ENCODE data around the gene TMEM255B.

TMEM255B gene

GRCh38 chr13:113770441-113770840 lies 11.4 kb downstream of the TMEM255B start:
- no peak overlapping the region for H3K9ac ChIP-seq (ENCODE audit: low read length)
- no peak overlapping the region for H3K4me3 ChIP-seq (ENCODE audit: low read depth, low read length)
- H3K4me1 ChIP-seq (ENCODE audit: control insufficient read depth, insufficient read depth, low read length): peaks cover under 1% of the 10 kb centered on the region; the same call in 1 of the 2 replicates
- H3K9me3 ChIP-seq (ENCODE audit: control insufficient read depth, insufficient read depth, low read depth, low read length): no peaks in the 10 kb centered on the region
- no peak overlapping the region for H3K27ac ChIP-seq (ENCODE audit: low read depth, low read length)
- 0 out of 2 replicates have a peak, but pooled peaks cover 14% of the 10 kb centered on the region for H3K27me3 ChIP-seq (ENCODE audit: control insufficient read depth, insufficient read depth, low read length)
- H3K36me3 ChIP-seq (ENCODE audit: control insufficient read depth, insufficient read depth, low read length): no peaks in the 10 kb centered on the region

DNA sequence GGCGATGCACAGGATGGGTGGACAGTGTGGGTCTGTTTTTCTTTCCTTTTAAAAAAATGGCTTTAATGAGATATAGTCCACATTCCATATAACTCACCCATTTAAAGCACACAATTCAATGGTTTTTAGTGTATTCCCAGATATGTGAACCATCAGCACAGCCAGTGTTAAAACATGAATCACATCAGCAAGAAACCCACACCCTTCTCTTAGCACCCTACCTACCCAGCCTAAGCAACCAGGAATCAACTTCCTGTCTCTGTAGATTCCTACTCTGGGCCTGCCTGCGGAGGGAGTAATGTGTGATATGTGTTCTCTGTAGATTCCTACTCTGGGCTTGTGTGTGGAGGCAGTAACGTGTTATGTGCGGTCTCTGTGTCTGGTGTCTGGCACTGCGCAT lies 11.9 kb downstream of the TMEM255B start:
- Histone ChIP-seq H3K27me3 (ENCODE audit: control insufficient read depth, insufficient read depth, low read length) (0 out of 2 replicates have a peak, but pooled peaks cover 14% of the 10 kb centered on the region), H3K36me3 (ENCODE audit: control insufficient read depth, insufficient read depth, low read length) (no peaks in the 10 kb centered on the region), H3K9me3 (ENCODE audit: control insufficient read depth, insufficient read depth, low read depth, low read length) (no peaks in the 10 kb centered on the region), H3K27ac (ENCODE audit: low read depth, low read length) (no peak overlapping the region), H3K4me3 (ENCODE audit: low read depth, low read length) (no peak overlapping the region), H3K9ac (ENCODE audit: low read length) (no peak overlapping the region), H3K4me1 (ENCODE audit: control insufficient read depth, insufficient read depth, low read length) (no peaks in the 10 kb centered on the region)

DNA sequence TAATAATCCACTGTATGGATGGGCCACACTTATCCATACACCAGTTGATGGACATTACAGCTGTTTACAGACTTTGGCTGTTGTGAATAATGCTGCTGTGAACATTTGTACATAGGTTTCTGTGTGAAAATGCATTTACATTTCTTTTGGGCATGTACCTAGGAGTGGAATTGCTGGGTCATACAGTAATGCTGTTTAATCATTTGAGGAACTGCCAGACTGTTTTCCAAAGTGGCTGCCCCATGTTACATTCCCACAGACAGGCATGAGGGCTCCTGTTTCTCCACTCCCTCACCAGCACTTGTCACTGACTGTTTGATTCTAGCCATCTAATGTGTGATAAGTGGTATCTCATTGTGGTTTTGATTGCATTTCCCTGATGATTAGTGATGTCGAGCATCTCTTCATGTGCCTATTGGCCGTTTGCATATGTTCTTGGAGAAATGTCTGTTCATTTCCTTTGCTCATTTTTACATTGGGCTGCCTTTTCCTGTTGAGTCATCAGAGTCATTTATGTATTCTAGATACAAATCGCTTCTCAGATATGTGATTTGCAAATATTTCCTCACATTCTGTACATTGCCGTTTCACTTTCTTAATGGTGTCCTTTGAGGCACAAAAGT lies 12.8 kb downstream of the TMEM255B start:
- H3K4me1 ChIP-seq (ENCODE audit: control insufficient read depth, insufficient read depth, low read length): no peaks in the 10 kb centered on the region
- H3K27ac ChIP-seq (ENCODE audit: low read depth, low read length): no peak overlapping the region
- no peaks in the 10 kb centered on the region for H3K36me3 ChIP-seq (ENCODE audit: control insufficient read depth, insufficient read depth, low read length)
- H3K9ac ChIP-seq (ENCODE audit: low read length): no peak overlapping the region
- no peak overlapping the region for H3K4me3 ChIP-seq (ENCODE audit: low read depth, low read length)
- H3K27me3 ChIP-seq (ENCODE audit: control insufficient read depth, insufficient read depth, low read length): peaks cover 17% of the 10 kb centered on the region; the same call in 1 of the 2 replicates
- H3K9me3 ChIP-seq (ENCODE audit: control insufficient read depth, insufficient read depth, low read depth, low read length): no peaks in the 10 kb centered on the region

DNA sequence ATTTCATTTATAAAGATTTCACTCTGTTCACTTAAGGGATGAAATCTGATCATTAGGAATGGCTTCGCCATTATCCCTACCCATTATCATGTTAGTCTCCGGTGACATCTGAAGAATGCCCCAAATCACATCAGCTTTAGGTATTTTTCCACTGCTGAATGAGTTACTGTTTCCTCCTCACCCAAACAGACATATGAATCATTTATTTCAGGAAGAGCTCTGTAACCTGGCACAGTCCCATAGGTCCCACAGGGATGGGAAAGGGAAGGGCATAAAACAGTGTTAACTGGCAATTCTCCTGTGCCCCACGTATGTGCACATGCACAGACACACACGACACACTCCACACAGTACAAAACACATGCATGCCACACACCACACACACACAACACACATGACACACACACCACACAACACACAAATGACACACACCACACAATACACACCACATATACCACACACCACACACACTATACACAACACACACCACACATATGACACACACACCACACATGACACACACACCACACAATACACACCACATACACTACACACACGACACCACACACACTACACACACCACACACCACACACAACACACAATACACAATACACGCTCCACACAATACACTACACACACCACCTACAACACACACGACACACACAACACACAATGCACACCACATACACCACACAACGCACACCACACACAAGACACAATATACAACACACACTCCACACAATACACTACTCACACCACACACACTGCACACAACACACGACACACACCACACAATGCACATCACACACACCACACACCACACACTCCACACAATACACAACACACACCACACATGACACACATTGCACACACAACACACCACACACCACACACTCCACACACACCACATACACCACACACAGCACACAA lies 15.4 kb downstream of the TMEM255B start:
- no peaks in the 10 kb centered on the region for H3K36me3 ChIP-seq (ENCODE audit: control insufficient read depth, insufficient read depth, low read length)
- no peak overlapping the region for H3K27ac ChIP-seq (ENCODE audit: low read depth, low read length)
- no peak overlapping the region for H3K4me3 ChIP-seq (ENCODE audit: low read depth, low read length)
- H3K4me1 ChIP-seq (ENCODE audit: control insufficient read depth, insufficient read depth, low read length): no peaks in the 10 kb centered on the region
- H3K9ac ChIP-seq (ENCODE audit: low read length): no peak overlapping the region
- no peaks in the 10 kb centered on the region for H3K9me3 ChIP-seq (ENCODE audit: control insufficient read depth, insufficient read depth, low read depth, low read length)
- peaks cover 37% of the 10 kb centered on the region; the same call in 1 of the 2 replicates for H3K27me3 ChIP-seq (ENCODE audit: control insufficient read depth, insufficient read depth, low read length)

DNA sequence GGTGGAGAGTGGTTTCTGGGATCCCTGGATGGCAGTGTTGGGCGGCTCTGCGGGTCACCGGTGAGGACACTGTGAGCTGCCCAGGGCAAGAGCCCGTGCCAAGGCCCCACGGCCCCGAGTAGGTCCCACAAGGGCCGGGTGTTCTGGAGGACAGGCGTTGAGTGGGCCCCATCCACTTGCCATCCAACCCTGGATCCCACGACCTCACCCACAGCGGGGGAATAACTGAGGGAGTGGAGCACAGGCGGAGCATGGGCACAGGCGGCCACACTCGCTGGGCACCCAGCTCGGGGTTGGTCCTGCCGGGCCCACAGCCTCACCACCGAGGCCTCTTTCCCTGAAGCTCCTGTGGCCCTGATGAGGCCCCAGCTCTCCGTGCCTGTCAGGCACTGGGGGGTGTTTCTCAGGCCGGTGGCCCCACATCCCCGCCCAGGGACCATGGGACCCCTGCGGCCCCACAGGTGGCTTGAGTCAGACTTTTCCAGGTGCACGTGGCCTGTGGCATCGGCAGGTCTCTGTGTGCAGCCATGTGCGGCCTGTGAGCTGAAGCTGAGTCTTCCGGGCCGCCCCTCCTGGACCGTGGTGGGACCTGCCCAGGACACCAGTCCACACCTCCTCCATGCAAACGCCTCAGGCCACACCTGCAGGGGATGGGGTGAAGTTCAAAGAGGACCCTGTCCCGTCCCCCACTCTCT lies 16.6 kb downstream of the TMEM255B start:
- H3K9me3 ChIP-seq (ENCODE audit: control insufficient read depth, insufficient read depth, low read depth, low read length): no peaks in the 10 kb centered on the region
- no peaks in the 10 kb centered on the region for H3K4me1 ChIP-seq (ENCODE audit: control insufficient read depth, insufficient read depth, low read length)
- no peaks in the 10 kb centered on the region for H3K36me3 ChIP-seq (ENCODE audit: control insufficient read depth, insufficient read depth, low read length)
- H3K4me3 ChIP-seq (ENCODE audit: low read depth, low read length): no peak overlapping the region
- H3K9ac ChIP-seq (ENCODE audit: low read length): no peak overlapping the region
- H3K27ac ChIP-seq (ENCODE audit: low read depth, low read length): no peak overlapping the region
- peaks cover 37% of the 10 kb centered on the region; the same call in 1 of the 2 replicates for H3K27me3 ChIP-seq (ENCODE audit: control insufficient read depth, insufficient read depth, low read length)

DNA sequence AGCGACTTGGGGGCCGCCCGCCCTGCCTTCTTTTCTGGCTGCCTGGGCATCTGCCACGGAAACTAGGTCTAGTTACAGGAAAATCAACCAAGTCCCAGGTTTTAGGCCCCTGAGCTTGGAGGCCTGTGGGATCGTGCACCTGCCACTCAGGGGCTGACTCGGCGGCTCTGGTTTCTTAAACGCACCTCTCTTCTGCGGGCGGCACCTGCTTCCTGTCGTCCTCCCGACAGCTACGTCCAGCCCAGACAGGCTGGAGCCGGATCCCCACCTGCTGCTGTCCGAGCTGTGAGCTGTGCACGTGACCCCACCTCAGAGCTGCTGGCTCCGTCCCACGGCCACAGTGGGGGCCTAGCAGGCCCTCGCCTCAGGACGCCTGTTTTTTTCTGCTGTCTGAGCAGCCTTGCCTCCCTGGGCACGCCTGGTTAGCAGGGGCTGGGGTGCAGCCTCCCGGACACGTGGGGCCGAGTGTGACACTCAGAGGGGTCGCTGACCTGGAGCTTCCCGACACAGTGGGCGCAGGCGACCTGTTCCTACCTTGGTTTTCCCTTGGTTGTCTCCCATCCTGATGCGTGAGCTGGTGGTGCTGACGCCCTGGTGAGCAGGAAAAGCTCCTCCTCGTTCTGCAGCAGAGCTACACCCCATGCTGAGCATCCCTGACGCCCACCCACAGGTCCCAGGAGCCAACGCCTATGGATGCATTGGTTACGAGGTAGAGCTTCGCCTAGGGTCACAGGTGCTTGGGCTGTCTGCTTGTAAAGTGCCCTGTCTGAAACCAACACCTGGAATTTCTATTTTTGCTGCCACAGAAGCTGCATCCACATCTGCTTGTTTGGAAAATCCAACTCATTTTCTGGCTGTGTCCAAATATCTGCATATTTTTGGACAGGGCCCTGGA lies 17.5 kb downstream of the TMEM255B start:
- H3K9ac ChIP-seq (ENCODE audit: low read length): no peak overlapping the region
- peaks cover 37% of the 10 kb centered on the region; the same call in 1 of the 2 replicates for H3K27me3 ChIP-seq (ENCODE audit: control insufficient read depth, insufficient read depth, low read length)
- H3K27ac ChIP-seq (ENCODE audit: low read depth, low read length): no peak overlapping the region
- no peaks in the 10 kb centered on the region for H3K36me3 ChIP-seq (ENCODE audit: control insufficient read depth, insufficient read depth, low read length)
- H3K4me1 ChIP-seq (ENCODE audit: control insufficient read depth, insufficient read depth, low read length): no peaks in the 10 kb centered on the region
- no peaks in the 10 kb centered on the region for H3K9me3 ChIP-seq (ENCODE audit: control insufficient read depth, insufficient read depth, low read depth, low read length)
- H3K4me3 ChIP-seq (ENCODE audit: low read depth, low read length): no peak overlapping the region

- no peaks in the 10 kb centered on the region for H3K36me3 ChIP-seq (ENCODE audit: control insufficient read depth, insufficient read depth, low read length)
- H3K4me1 ChIP-seq (ENCODE audit: control insufficient read depth, insufficient read depth, low read length): no peaks in the 10 kb centered on the region; the same call in 1 of the 2 replicates
- H3K9me3 ChIP-seq (ENCODE audit: control insufficient read depth, insufficient read depth, low read depth, low read length): no peaks in the 10 kb centered on the region
- no peak overlapping the region for H3K27ac ChIP-seq (ENCODE audit: low read depth, low read length)
- H3K4me3 ChIP-seq (ENCODE audit: low read depth, low read length): no peak overlapping the region
- no peak overlapping the region for H3K9ac ChIP-seq (ENCODE audit: low read length)
- H3K27me3 ChIP-seq (ENCODE audit: control insufficient read depth, insufficient read depth, low read length): peaks cover 37% of the 10 kb centered on the region; the same call in 1 of the 2 replicates
Observed at GRCh38 chr13:113777311-113778260, 18.6 kb downstream of the TMEM255B start.

DNA sequence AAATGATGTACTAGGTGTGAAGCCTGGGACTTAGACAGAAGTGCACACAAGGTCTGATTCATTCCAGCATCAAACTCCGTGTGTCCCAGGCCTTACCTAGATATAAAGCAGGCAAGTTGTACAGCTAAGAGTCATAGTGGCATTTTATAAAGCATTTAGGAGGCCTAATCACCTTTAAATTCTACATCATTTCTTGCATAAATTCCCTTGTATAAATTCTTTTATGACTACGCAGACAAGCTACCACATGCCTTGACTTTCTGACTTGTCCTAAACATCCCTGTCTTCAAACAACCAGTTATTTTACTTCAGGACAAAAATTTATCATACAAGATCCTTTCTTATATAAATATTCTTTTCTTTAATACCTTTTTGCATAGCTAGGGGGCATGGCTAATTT lies 22.5 kb downstream of the TMEM255B start:
- Histone ChIP-seq H3K4me3 (ENCODE audit: low read depth, low read length) (no peak overlapping the region), H3K9me3 (ENCODE audit: control insufficient read depth, insufficient read depth, low read depth, low read length) (peaks cover 13% of the 10 kb centered on the region), H3K36me3 (ENCODE audit: control insufficient read depth, insufficient read depth, low read length) (no peaks in the 10 kb centered on the region), H3K27ac (ENCODE audit: low read depth, low read length) (no peak overlapping the region), H3K9ac (ENCODE audit: low read length) (no peak overlapping the region), H3K4me1 (ENCODE audit: control insufficient read depth, insufficient read depth, low read length) (no peaks in the 10 kb centered on the region; the same call in 1 of the 2 replicates), H3K27me3 (ENCODE audit: control insufficient read depth, insufficient read depth, low read length) (peaks cover 22% of the 10 kb centered on the region; the same call in 1 of the 2 replicates)

DNA sequence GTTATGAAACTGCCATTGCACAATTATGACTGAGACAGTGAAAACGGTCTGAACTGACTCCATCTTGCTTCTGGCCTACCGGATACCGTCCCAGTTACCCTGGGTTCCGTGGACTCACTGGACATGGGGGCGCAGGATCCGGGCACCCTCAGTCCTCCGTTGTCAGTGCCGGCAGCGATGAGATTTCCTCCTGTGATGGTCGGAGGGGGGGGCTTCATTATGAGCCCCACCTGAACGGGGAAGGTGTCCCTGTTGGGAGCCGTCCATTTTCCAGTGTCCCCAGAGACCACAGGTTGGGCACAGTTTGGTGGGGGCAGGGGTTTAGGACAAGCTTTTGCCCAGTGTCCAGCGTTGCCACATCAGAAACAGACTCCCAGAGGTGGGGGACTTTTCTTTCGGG lies 23.4 kb downstream of the TMEM255B start:
- no peaks in the 10 kb centered on the region; the same call in 1 of the 2 replicates for H3K4me1 ChIP-seq (ENCODE audit: control insufficient read depth, insufficient read depth, low read length)
- H3K4me3 ChIP-seq (ENCODE audit: low read depth, low read length): no peak overlapping the region

More for the DNA sequence above, 23.4 kb downstream of the TMEM255B start:
- Histone ChIP-seq H3K9ac (ENCODE audit: low read length) (no peak overlapping the region), H3K27ac (ENCODE audit: low read depth, low read length) (no peak overlapping the region), H3K36me3 (ENCODE audit: control insufficient read depth, insufficient read depth, low read length) (no peaks in the 10 kb centered on the region), H3K9me3 (ENCODE audit: control insufficient read depth, insufficient read depth, low read depth, low read length) (peaks cover 15% of the 10 kb centered on the region), H3K27me3 (ENCODE audit: control insufficient read depth, insufficient read depth, low read length) (peaks cover 15% of the 10 kb centered on the region; the same call in 1 of the 2 replicates)
